GM19438 (cell line): ENCODE data around the gene HOXC4.
A peak's percentile ranks its signal among the peaks of the same experiment; 100 is the strongest.

Experiments
- ATAC-seq: cut with Tn5 transposase; IDR thresholded peaks from one replicate; pipeline ENCODE4 v1.9.1; 2021; ENCODE audit warnings: low read depth; ENCODE audit not compliant: unreplicated experiment

The HOXC4 gene

DNA sequence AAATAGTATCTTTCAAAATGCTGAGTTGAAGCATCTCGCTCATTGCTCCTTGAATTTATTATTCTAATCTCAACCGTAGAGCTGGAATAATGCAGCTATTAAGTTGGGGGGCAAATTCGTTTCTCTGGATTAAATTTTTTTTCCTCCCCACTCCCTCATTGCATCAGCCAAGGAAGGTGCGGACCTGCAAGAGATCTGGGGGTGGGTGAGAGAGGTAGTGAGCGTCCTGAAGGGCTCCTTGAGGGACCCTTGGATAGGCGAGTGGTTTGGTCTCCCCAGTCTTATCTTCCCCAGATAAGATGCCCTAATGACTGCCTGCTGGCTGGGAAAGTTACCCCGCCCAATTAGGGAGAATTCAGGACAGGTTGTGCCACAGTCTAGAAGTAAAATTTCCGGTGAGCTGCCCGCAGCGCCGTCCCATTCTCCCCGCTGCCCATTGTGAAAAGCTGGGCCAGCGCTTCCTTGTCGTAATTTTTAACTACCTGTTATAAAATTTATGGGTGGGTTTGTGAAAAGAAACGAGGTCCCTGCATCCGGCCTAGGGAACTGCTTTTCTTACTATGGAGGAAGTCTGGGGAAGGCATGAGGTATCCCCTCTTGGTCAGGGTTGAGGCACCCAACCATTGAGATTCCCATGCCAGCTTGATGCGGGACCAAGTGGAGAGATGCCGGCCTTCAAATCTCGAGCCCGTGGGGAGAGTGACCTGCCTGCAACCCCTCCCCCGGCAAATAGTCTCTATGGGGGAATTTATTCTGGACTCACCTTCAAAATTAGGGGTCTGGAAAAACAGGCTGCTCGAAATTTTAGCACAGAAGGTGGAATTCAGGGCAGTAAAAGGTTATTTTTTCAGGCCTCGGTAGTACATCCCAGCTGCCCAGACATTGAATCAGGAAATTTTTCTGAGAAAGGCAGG lies 38.4 kb upstream of the HOXC4 start:
- no peak for ATAC-seq

DNA sequence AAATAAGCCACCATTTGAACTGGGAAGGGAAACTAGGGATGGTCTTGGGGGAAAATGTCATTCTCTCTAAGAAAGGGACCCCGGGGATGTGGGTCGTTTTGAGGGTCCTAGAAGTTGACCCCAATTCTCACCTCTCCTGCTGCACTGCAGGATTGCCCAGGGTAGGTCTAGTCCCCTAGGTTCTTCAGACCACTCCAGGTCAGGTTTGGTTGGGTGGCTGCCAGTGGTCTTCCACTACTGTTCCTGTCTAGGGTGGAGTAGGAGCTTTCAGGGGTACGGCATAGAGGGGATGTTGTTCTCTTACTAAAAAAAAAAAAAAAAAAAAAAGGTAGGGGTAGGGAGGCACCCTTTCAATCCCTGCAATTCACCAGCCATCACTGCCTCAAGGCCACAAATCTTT lies 37.6 kb upstream of the HOXC4 start:
- no peak for ATAC-seq

DNA sequence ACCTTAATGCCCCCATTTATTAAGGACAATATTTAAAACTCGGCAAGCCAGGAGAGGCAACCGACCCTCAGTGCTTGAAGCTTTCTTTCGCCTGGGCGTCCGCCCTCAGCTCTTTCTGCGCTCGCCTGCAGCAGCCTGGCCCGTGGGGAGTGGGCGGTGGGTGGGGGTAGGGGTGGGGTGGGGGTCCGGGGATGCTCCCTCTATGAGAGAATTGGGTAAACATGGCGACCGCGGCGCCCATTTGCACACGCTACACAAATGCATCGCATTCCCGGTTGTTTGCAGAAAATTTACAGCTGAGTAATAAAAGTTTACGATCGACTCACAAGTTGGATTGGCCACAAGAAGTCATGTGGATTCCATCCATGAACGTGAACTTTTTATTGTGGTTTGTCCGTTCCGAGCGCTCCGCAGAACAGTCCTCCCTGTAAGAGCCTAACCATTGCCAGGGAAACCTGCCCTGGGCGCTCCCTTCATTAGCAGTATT lies 37.1 kb upstream of the HOXC4 start:
- no peak for ATAC-seq

GRCh38 chr12:54017027-54017788 lies 36.4 kb upstream of the HOXC4 start:
- peak; percentile 44 for ATAC-seq

DNA sequence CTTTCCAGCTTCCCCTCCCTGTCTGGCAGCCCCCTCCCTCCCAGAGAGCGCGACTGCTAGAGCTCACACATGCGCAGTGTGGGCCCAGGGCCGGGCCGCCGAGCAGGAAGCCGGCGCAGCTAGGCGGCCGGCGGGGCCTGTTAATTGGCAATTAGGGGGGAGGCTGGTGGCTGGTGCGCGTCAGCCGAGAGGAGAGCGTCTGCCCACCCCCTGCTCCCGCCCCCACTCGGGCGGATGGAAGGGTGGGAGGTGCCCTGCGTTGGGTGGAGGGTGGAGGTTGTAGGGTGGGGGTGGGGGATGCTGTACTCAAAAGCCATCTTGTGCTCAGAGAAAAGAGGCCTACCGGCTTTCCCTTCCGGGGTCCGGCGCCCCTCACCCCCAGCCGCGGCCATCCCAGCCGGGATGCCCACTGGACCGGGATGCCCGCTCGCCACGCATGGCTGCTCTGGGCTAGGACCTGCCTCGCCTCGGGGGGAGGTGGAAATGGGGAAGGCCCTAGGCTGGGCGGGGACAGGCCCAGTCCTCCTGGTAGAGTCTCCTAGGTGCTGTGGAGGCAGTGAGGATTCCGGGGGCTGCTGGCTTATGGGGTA lies 35.7 kb upstream of the HOXC4 start:
- peak; percentile 55 for ATAC-seq

- ATAC-seq, result no peak
Observed at GRCh38 chr12:54018468-54018984, 35.1 kb upstream of the HOXC4 start.

GRCh38 chr12:54019091-54019811 lies 34.4 kb upstream of the HOXC4 start:
- ATAC-seq, result no peak

DNA sequence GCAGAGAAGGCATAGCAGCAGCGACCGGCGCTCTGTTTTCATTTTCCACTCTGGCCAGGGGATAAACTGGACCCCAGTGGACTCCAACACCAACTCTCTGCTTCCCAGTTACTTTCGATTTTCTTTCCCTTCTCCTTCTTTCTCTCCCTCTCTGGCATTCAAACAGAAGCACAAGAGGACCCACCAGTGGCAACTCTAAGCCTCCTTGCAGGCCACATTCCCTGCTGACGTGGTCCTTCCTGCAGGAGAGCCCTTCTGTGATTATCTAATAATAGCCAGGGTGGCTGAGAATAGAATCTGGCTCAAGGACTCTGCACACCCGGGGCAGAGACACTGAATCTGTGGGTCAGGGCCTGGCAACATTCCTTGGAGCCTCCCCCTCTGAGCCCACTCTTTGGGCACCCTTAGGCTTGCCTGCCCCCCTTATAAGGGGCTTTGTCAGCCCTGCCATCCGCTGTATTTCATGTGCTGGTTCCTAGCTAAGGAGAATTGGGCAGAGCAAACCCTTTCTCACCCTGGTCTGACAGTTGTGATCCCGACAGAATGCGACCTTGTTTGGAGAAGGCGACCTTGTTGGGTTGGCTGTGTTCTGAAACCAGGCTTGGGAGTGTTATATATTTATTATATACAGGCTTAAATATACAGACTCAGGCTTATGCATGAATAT lies 33.6 kb upstream of the HOXC4 start:
- no peak for ATAC-seq

DNA sequence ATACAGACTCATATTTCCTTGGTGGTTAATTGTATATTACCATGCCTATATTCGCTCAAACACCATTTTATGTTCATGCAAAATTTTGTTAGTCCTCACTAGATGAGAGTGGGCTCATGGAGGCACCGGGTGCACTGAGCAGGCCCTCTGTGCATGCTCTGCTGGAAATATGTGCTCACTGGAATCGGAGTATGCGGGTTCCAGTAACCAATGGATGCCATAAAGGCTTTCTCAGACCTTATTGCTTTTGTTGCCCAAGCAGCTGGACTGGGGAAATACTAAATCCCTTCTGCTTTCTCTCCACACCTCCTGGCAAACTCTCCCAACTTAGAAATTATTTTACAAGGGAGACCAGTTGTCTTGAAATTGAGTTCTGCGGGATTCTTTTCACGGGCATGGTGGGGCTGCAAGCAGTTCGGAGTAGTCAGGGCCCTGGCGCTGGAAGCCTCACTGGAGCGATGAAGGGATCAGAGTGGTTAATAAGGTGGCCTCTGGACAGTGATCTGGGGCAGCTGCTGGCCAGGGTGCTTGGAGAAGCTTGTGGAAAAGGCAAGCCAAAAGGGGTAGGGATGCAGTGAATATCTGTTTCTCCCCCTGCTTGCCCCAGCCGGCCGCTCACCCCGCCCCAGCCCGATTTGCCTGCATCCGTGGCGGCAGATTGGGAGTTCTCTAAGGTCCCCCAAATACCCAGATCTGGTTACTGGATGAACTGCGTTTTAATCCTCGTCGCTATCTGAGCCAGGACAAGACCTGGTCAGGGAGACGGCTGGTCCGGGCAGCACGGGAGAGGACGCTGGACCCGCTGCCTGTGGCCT lies 32.8 kb upstream of the HOXC4 start:
- ATAC-seq, result no peak

- no peak for ATAC-seq
Observed at GRCh38 chr12:54021432-54022013, 32.1 kb upstream of the HOXC4 start.

- ATAC-seq, result no peak
Observed at GRCh38 chr12:54022960-54023884, 30.4 kb upstream of the HOXC4 start.

DNA sequence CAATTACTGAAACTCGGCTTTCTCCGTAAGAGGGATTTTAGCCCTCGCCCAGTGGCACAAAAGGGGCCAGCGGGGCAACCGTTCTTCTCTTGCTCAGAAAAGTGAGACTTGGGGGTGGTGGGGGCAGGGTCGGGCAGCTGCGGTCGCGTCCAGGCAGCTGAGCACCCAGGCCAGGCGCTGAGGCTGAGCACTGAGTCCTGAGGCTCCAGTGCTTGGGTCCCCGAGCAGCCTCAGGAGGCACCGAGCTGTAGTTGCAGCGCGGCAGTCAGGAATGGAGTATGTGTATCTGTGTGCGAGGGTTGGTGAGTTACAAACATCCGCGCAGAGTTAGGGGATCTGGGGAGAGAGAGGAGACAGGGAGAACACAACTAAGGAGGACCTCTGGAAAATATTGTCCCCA lies 29.5 kb upstream of the HOXC4 start:
- ATAC-seq, result no peak

DNA sequence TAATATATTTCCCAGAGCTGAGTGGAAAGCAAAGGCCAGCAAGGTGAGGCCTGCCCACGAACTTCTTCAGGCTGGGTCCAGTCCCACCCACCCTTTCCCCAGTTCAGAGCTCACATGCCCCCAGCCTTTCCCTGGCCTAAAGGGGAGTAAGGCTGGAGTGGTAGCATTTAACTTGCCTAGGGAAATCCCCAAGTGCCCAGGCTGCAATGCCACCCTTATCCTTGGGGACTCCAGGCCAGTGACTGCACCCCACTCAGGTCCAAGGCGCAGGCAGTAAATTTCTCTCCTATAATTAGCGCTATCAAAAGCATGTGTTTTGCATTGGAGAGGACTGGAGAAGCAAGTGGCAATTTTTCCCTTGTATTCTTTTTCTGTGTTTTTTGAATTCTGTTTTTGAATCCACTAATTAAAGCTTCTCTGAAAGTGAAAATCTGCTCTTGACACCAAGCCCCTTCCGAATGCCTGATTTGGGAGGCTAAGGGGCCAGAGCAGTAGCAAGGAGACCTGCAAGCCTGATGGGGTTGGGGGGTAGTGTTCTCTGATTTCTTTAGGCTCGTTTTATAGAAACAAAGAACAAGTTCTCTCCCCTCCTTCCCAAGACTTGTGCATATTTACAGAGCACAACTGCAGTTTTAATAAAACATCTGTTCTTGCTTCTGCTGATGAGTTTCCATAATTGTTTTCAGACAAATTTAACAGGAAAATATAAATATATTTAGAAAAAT lies 28.9 kb upstream of the HOXC4 start:
- no peak for ATAC-seq

GRCh38 chr12:54025499-54026405 lies 27.9 kb upstream of the HOXC4 start:
- ATAC-seq, result no peak

- ATAC-seq, result no peak
Observed at GRCh38 chr12:54026640-54027441, 26.8 kb upstream of the HOXC4 start.
